ENCODE measurements around the gene LY6G6D. TPM values are rescaled to one million over a fixed set of nuclear protein-coding genes. Genes with fewer than 3 reads are reported as not detected.

The LY6G6D gene
- total and polyA plus RNA-seq, 2 donors (not counting 3 experiments of a cell fraction or from before 2014, with no cell fraction given): not detected

DNA sequence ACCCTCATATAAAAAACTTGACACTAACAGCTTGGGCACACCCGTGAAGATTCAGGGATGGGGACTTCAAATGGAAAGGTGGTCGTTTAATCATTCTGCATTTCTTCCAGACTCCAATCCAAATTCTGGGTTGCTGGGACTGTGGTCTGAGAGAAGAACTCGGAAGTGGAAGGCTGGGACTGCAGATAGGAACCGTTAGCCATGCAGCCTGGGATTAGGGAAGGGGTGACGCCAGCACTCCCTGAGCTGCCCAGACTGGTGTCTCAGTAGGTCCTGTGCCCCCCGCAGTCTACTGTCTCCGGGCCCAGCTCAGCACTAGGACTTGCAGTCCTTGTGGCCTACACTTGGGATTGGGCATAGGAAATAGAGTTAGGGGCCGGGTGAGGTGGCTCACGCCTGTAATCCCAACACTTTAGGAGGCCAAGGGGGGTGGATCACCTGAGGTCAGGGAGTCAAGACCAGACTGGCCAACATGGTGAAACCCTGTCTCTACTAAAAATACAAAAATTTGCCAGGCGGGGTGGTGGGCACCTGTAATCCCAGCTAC lies 21.7 kb downstream of the LY6G6D start:
- TSS peak; percentile 4 for BruUV-seq (replicated peaks)
- FAIRE-seq: no peak
- POLR2A ChIA-PET: interaction anchor here (0.5 to 3.2 kb wide), 7 partner anchors 25 to 91 kb away, joined by 3 to 19 read pairs (median 3); partner anchors contain the start of genes HSPA1A, HSPA1B and HSPA1L

DNA sequence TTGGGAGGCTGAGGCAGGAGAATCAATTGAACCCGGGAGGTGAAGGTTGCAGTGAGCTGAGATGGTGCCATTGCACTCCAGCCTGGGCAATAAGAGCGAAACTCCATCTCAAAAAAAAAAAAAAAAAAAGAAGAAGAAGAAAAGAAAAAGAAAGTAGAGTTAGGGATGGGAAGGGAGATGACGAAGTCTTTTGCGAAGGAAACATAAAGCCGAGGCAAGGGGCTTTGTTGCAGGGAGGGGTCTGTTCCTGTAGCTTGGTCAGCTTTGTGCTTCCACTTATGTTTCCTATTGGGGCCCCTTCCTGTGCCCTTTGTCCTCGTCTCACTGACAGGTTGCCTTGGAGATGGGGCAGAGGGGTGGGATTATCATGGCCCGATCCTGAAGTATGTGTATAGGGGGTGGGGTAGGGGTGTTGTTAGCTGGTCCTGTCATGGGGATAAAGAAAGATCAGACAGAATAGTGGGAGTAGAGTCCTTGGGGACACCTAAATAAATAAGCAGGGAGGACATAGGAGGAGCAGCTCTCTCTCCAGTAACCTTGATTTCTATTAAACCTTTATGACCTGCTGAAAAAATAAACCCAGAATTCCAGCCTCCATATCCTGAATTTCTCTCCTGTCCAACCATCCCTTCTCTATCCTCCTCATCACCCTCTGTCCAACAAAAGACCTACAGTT lies 22.3 kb downstream of the LY6G6D start:
- no peak for TF ChIP-seq FOS (IDR thresholded peaks at IDR 0.05; ENCODE audit: borderline replicate concordance, insufficient read depth, low read length)
- TF ChIP-seq JUN (IDR thresholded peaks at IDR 0.05; ENCODE audit: borderline replicate concordance, insufficient read depth, insufficient read length, low read depth): no peak
- Histone ChIP-seq H3K27me3 (ENCODE audit: control insufficient read depth in 2 of 2, insufficient read depth in 2 of 2, low read length in 2 of 2) (no peaks in the 10 kb centered on the region), H3K9ac (replicated peaks; ENCODE audit: extremely low read depth, insufficient read depth, low read length) (peak overlapping the region; percentile 80), H2AFZ (ENCODE audit: low read depth, low read length) (no peak overlapping the region), H4K20me1 (replicated peaks; ENCODE audit: control insufficient read depth, extremely low read depth, insufficient read depth, low read length) (no peaks in the 10 kb centered on the region), H3K4me1 (ENCODE audit: control insufficient read depth, extremely low read depth, insufficient read depth, low read length) (peaks cover 40% of the 10 kb centered on the region), H3K9me1 (replicated peaks; ENCODE audit: control insufficient read depth, extremely low read depth, insufficient read depth, low read length) (no peaks in the 10 kb centered on the region), H3K27ac (ENCODE audit: insufficient read depth, low read depth, low read length) (peak overlapping the region; percentile 94), H3K4me3 (replicated peaks in 1 of 3; ENCODE audit: insufficient read depth in 1 of 3, low read depth in 1 of 3, low read length in 3 of 3) (peak overlapping the region in 2 of 3 experiments; percentile 6 to 56), H3K4me2 (ENCODE audit: insufficient read depth, low read length) (peak overlapping the region; percentile 93), H3K36me3 (ENCODE audit: control insufficient read depth in 2 of 2, extremely low read depth in 1 of 2, insufficient read depth in 2 of 2, low read length in 2 of 2) (peaks cover under 1 to 13% of the 10 kb centered on the region in 2 experiments), H3K9me3 (replicated peaks; ENCODE audit: control insufficient read depth, insufficient read depth, low read length) (no peaks in the 10 kb centered on the region), H3K79me2 (ENCODE audit: control insufficient read depth, insufficient read depth, low read length) (peaks cover 42% of the 10 kb centered on the region)
- intact Hi-C loops (cut with micrococcal nuclease): loop anchor here (10.0 kb wide), 1 partner anchor 193 kb away; the partner anchor contains the start of genes ATP6V1G2, DDX39B and NFKBIL1
- CTCF ChIA-PET: interaction anchor here (0.6 to 6.0 kb wide), 16 partner anchors 8 to 93 kb away, joined by 3 to 55 read pairs (median 4); partner anchors contain the start of genes BAG6, DDAH2, HSPA1B and LY6G5B
- POLR2A ChIA-PET: interaction anchor here (0.6 to 3.2 kb wide), 5 partner anchors 26 to 90 kb away, joined by 3 to 19 read pairs (median 7); partner anchors contain the start of genes HSPA1A, HSPA1B and HSPA1L
- dilution Hi-C loops (cut with MboI; ENCODE audit: extremely low pct_ligation_motif_present, low sequenced_read_pairs): no loop called here
- TSS peak; percentile 1 for BruUV-seq (replicated peaks)
- peak; percentile 69 for DNase-seq (ENCODE audit: low read depth, low spot score)
- no peak for FAIRE-seq

More for the DNA sequence above, 21.7 kb downstream of the LY6G6D start:
- Histone ChIP-seq H3K4me1 (ENCODE audit: control insufficient read depth, extremely low read depth, insufficient read depth, low read length) (peaks cover 41% of the 10 kb centered on the region), H3K27me3 (ENCODE audit: control insufficient read depth in 2 of 2, insufficient read depth in 2 of 2, low read length in 2 of 2) (no peaks in the 10 kb centered on the region), H2AFZ (ENCODE audit: low read depth, low read length) (peak overlapping the region; percentile 8), H3K4me3 (replicated peaks in 1 of 3; ENCODE audit: insufficient read depth in 1 of 3, low read depth in 1 of 3, low read length in 3 of 3) (peak overlapping the region in 2 of 3 experiments; percentile 86 to 98), H3K79me2 (ENCODE audit: control insufficient read depth, insufficient read depth, low read length) (peaks cover 42% of the 10 kb centered on the region), H3K36me3 (ENCODE audit: control insufficient read depth in 2 of 2, extremely low read depth in 1 of 2, insufficient read depth in 2 of 2, low read length in 2 of 2) (peaks cover 7 to 17% of the 10 kb centered on the region in 2 experiments), H3K4me2 (ENCODE audit: insufficient read depth, low read length) (peak overlapping the region; percentile 93), H3K9ac (replicated peaks; ENCODE audit: extremely low read depth, insufficient read depth, low read length) (peak overlapping the region; percentile 96), H4K20me1 (replicated peaks; ENCODE audit: control insufficient read depth, extremely low read depth, insufficient read depth, low read length) (no peaks in the 10 kb centered on the region), H3K9me3 (replicated peaks; ENCODE audit: control insufficient read depth, insufficient read depth, low read length) (no peaks in the 10 kb centered on the region), H3K27ac (ENCODE audit: insufficient read depth, low read depth, low read length) (peak overlapping the region; percentile 94), H3K9me1 (replicated peaks; ENCODE audit: control insufficient read depth, extremely low read depth, insufficient read depth, low read length) (no peaks in the 10 kb centered on the region)
- dilution Hi-C loops (cut with MboI; ENCODE audit: extremely low pct_ligation_motif_present, low sequenced_read_pairs): no loop called here
- TF ChIP-seq FOS (IDR thresholded peaks at IDR 0.05; ENCODE audit: borderline replicate concordance, insufficient read depth, low read length): no peak
- TF ChIP-seq POLR2AphosphoS5 (IDR thresholded peaks at IDR 0.05; ENCODE audit: insufficient read depth, low read depth, low read length): no peak
- TF ChIP-seq JUN (IDR thresholded peaks at IDR 0.05; ENCODE audit: borderline replicate concordance, insufficient read depth, insufficient read length, low read depth): no peak
- TF ChIP-seq MAX (IDR thresholded peaks at IDR 0.05; ENCODE audit: insufficient read depth, insufficient read length): no peak
- CTCF ChIA-PET: interaction anchor here (0.7 to 6.0 kb wide), 8 partner anchors 25 to 94 kb away, joined by 3 to 55 read pairs (median 3); partner anchors contain the start of genes HSPA1B, LY6G5B and VARS1
- intact Hi-C loops (cut with micrococcal nuclease): loop anchor here (10.0 kb wide), 1 partner anchor 192 kb away; the partner anchor contains the start of genes ATP6V1G2, DDX39B and NFKBIL1
- no peak for DNase-seq (ENCODE audit: low read depth, low spot score)

Measured in endothelial cell of umbilical vein (primary cell).